ENCODE data around the gene CD37. TPM values are rescaled to one million over a fixed set of nuclear protein-coding genes. Genes with fewer than 3 reads are reported as not detected.

CD37 gene, protein sequence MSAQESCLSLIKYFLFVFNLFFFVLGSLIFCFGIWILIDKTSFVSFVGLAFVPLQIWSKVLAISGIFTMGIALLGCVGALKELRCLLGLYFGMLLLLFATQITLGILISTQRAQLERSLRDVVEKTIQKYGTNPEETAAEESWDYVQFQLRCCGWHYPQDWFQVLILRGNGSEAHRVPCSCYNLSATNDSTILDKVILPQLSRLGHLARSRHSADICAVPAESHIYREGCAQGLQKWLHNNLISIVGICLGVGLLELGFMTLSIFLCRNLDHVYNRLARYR
- not detected in 2 replicates for total RNA-seq

DNA sequence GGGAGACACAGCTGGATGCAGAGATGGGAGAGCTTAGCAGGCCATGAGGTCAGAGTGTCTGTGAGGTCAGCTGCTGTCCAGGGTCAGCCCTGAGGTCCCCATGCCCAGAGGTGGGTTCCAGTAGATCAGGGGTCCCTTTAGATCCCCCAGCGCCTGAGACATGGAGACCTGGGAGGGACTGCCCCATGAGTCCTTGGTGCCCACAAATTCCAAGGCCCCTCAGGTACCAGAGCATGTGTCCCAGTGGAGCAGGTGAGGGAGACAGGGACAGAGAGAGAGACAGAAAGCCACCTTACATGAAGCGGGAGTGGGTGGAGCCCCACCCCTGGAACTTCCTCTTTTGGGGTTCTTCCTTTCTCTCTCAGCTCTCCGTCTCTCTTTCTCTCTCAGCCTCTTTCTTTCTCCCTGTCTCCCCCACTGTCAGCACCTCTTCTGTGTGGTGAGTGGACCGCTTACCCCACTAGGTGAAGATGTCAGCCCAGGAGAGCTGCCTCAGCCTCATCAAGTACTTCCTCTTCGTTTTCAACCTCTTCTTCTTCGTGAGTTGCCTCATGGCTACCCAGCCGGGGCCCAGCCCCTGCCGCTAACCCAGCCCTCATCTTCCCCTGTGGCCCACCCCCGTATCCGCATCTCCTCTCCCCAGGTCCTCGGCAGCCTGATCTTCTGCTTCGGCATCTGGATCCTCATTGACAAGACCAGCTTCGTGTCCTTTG, at the start of gene CD37:
Gene CD37, plus strand, starts transcription at position 336 of the 713 bp plus-strand sequence. Its CDS starts 135 bp downstream, at position 471.

DNA sequence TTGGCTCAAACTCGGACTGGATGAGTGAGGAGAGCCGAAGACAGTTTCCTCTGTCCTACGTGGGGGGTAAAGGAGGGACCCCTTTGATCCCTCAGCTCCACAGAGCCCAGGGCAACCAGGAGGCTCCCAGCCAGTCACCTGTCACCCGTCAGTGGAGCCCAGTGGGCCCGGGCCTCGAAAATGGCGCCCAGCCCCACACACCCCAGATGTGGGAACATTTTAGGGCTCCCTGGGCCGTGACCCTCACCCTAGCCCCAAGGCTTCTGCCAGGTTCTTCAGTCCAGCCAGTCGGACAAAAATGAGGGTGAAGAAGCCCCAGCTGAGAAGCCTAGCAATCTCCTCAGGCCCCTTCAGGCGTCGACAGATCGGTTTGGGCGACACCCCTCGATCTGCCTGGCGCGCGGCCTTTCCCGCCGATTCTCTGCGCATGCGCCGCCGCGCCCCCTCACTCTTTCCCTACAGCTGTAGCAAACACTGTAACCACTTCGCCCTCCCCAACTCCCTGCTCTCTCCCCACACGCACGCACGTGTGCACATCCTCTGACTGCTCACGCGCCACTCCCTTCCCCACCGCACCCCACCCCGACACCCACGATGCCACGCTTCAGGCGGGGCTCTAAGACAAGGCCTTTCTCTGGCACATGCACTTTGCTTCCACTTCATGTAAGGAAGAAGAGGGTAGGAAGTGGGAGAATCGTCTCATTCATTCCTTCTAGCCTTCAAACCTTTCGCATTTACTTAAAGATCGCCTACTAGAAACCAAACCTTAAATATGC, 10.2 kb upstream of the CD37 start, which contains the start of gene SLC6A16:
Gene SLC6A16, minus strand, starts transcription at position 391 of the 776 bp plus-strand sequence. CDS start 13,844 bp downstream, outside the sequence.

DNA sequence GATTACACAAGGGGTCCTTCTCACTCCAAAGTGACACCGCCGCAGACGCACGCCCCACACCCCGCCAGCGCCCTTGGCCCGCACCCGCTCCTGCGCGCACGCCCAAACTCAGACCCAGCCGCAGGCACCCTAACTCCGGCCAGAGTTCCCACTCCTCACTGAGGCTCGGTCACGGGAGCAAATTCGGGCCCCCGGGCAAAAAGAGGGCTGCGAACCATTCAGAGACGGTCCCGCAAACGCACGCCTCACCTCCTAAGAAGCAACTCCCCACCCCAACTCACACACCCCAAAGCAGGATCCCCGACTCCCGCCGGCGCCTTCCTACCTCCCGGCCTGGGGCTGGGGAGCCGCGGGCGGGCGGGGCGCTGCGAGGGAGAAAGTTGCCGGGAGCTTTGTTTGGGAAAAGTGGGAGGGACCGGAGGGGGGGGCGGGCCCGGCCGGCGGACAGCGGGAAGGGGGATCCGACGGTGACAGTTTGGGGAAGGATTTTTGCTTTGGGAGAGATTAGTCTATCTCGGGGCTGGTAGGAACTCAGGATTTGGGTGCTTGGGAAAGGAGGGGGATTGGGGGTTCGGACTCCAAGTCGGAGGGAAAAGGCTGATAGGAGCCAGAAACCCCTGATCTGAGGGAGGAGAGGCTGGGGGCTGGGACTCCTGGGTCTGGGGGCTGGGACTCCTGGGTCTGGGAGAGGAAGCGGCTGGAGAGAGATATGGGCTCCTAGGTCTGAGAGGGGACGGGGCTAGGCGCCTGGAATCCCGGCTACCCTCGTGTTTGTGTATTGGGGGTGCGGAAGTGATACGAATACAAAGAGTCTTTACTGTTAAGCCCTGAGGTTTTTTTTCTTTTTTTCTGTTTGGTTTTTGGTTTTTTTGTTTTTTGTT, 27.1 kb downstream of the CD37 start, which contains the start of gene TEAD2:
Gene TEAD2, minus strand, starts transcription at position 369 of the 881 bp plus-strand sequence. CDS start 2,341 bp downstream, outside the sequence.

DNA sequence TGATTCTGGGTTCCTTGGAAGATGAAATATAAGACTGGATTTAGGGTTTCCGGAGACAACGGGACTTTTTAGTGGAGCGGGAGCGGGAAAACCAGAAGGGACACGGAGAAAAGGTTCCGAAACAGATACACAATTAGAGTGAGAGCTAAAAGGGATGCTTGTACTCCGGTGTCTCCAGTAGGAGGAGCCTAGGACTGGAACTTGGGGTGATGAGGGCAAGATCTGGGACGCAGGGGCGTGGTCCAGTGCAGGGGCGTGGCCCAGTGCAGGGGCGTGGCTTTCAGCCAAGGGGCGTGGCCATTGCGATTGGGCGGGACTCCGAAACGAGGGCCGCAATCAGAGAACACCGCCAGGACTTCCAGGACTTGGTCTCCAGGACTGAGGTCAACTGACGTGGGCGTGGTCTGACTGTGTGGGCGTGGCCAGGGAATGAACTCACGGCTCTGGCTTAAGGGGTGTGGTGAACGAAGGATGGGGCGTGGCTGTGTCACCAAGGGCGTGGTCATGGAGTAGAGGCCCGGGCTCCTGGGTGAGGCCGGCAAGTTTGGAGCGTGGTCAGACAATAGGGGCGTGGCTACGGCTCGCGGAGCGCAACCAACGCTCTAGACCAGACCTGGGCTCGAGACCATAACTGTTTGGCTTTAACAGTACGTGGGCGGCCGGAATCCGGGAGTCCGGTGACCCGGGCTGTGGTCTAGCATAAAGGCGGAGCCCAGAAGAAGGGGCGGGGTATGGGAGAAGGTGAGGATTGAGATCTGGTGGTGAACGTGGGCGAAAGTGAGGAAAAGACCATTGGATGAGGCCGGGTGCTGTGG, 28.3 kb downstream of the CD37 start, which contains the start of gene DKKL1:
Gene DKKL1, plus strand, starts transcription at position 610 of the 815 bp plus-strand sequence. Its CDS starts 122 bp downstream, at position 732.

DNA sequence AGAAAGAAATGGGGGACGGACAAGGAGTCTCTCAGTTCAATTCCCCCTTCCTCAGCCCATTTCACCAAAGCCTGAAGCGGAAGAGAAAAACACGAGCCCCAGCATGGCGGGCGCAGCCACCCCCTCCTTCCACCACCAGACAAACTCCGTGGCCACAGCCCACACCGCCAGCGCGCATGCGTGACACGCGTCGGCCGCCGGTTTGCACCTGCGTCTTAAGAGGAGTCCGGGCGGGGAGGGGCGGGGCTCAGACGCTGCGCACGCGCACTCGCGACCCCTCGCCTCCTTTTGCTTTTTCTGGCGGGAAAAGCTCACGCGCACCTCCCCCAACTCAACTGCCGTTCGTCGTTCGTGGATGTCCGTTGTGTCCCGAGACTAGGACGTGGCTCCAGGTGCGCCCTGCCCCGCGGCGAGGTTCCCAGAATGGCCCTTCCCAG, 52.7 kb downstream of the CD37 start, which contains the start of gene KASH5:
Gene KASH5, plus strand, starts transcription at position 314 of the 437 bp plus-strand sequence. CDS start 2,635 bp downstream, outside the sequence.

Other genes starting within 250 kb of the CD37 start
- 141 and 222 TPM in 2 replicates for gene SNRNP70, start 250.0 kb upstream of the CD37 start, total RNA-seq
- 1.4 and 1.5 TPM in 2 replicates for gene LIN7B, start 221.0 kb upstream of the CD37 start, total RNA-seq
- gene C19orf73, start 216.3 kb upstream of the CD37 start, total RNA-seq, result 0.65 and 0.88 TPM in 2 replicates
- 3.4 and 3.9 TPM in 2 replicates for gene PPFIA3, start 215.9 kb upstream of the CD37 start, total RNA-seq
- gene HRC, start 180.0 kb upstream of the CD37 start, total RNA-seq, result 0.06 TPM in 1 of 2 replicates, not detected in the other
- gene TRPM4, start 177.6 kb upstream of the CD37 start, total RNA-seq, result 19.8 and 24.1 TPM in 2 replicates
- gene SLC6A16, start 10.2 kb upstream of the CD37 start, total RNA-seq, result under 0.01 and 0.63 TPM in 2 replicates
- 35.9 and 51.0 TPM in 2 replicates for gene TEAD2, start 27.0 kb downstream of the CD37 start, total RNA-seq
- gene DKKL1, start 28.5 kb downstream of the CD37 start, total RNA-seq, result 0.31 TPM in 1 of 2 replicates, not detected in the other
- gene KASH5, start 52.8 kb downstream of the CD37 start, total RNA-seq, result not detected in 2 replicates
- gene PTH2, start 88.0 kb downstream of the CD37 start, total RNA-seq, result not detected in 2 replicates
- gene GFY, start 90.0 kb downstream of the CD37 start, total RNA-seq, result not detected in 2 replicates
- gene SLC17A7, start 106.1 kb downstream of the CD37 start, total RNA-seq, result 0.16 and 0.19 TPM in 2 replicates
- 110 and 142 TPM in 2 replicates for gene PIH1D1, start 116.4 kb downstream of the CD37 start, total RNA-seq
- 30.3 and 50.7 TPM in 2 replicates for gene ALDH16A1, start 117.8 kb downstream of the CD37 start, total RNA-seq
- 1.3 and 2.0 TPM in 2 replicates for gene FLT3LG, start 138.8 kb downstream of the CD37 start, total RNA-seq
- 2,122 and 2,841 TPM in 2 replicates for gene RPL13A, start 152.2 kb downstream of the CD37 start, total RNA-seq
- 2,665 and 3,458 TPM in 2 replicates for gene RPS11, start 161.0 kb downstream of the CD37 start, total RNA-seq
- gene FCGRT, start 177.3 kb downstream of the CD37 start, total RNA-seq, result 60.9 and 92.8 TPM in 2 replicates
- gene RCN3, start 192.6 kb downstream of the CD37 start, total RNA-seq, result 10.5 and 15.2 TPM in 2 replicates
- gene NOSIP, start 245.2 kb downstream of the CD37 start, total RNA-seq, result 126 and 136 TPM in 2 replicates
- gene PRRG2, start 245.9 kb downstream of the CD37 start, total RNA-seq, result 2.6 and 3.7 TPM in 2 replicates